HG03097 (cell line): Measurements from ENCODE around the gene C19orf25.

Experiments used
- ATAC-seq: cut with Tn5 transposase; IDR thresholded peaks from one replicate; pipeline ENCODE4 v1.9.1; 2021; ENCODE audit not compliant: unreplicated experiment, low FRiP score

The C19orf25 gene

DNA sequence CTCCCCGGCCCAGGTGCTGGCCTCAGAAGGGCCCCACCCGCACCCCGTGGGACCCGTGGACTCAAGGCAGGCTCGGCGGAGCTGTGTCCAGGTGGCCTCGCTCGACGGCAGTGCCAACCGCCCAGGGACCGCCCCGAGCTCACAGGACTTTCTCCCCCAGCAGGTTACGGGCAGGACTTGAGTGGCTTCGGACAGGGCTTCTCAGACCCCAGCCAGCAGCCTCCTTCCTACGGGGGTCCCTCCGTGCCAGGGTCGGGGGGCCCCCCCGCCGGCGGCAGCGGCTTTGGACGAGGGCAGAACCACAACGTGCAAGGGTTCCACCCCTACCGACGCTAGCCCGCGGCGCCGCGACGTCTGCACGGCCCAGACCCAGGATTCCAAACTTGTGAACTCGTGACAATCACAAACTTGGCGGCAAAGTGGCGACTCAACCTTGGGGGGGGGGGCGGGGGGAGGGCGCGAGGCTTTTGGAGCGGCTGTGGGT is 44.4 kb downstream of the C19orf25 start:
- no peak for ATAC-seq

DNA sequence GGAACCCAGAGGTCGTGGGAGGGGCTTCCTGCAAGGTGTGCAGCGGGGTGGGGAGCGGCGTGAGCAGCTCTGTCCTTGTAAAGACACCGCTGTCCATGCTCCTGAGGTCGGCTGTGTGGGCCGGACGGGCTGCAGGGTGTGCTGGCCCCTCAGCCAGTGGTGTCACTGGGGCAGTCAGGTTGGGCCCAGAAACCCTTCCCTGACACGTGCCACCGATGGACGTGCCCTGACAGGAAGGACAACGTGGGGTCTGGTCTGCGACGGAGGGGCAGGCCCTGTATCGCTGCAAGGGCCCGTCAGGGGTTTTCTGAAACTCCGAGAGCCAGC is 45.0 kb downstream of the C19orf25 start:
- no peak for ATAC-seq

DNA sequence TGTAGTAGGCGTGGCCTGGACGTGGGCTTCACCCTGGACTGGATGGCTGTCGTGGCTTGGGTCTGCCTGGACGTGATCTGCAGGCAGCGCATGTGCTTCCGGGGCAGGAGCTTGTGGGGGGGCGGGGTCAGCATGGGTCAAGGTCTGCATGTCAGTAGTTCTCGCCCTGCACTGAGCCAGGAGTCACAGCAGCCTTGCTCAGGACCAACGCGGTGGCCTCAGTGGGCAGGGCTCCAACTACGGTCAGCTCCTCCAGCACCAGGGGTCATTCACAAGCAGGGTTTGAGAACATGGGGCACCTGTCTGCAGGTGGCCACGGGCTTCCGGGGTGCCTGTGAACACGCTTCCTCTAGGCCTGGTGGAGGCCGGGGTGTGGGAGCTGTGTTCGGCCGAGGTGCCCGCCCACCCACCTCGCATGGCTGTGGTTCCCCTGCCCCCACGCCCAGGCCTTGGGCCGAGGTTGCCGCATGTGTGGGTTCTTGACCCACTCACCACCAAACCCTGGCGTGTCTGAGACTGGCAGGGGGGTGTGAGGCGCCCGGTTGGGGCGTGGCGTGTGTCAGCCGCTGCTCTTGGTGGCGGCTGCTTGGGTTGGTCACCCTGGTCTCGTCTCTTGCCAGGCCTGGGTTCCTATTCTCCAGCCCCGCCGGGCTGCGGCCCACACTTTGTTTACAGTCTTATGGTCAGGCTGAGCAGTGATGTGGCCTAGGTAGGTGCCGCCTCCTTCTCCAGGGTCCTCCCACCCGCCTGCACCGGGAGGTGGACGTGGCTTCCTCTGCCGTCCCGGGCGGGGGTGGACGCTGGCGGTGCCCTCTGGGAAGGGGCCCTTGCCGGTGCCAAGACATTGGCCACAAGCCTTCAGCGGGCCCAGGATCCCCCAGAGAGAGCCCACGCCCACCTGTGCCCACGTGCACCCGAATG is 45.6 kb downstream of the C19orf25 start:
- ATAC-seq, result no peak

DNA sequence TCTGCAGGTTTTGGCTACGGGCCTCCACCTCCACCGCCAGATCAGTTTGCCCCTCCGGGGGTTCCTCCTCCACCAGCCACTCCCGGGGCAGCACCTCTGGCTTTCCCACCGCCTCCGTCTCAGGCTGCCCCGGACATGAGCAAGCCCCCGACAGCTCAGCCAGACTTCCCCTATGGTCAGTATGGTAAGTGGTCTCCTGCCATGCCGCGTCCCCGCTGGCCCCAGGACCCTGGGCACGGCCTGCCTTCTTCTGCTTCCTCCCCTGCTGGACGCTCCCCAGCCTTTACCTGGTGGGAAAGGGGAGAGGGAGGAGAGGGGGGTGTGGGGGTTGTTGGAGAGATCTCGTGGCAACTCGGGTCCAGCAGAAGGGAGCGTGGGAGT is 46.5 kb downstream of the C19orf25 start:
- ATAC-seq, result no peak

DNA sequence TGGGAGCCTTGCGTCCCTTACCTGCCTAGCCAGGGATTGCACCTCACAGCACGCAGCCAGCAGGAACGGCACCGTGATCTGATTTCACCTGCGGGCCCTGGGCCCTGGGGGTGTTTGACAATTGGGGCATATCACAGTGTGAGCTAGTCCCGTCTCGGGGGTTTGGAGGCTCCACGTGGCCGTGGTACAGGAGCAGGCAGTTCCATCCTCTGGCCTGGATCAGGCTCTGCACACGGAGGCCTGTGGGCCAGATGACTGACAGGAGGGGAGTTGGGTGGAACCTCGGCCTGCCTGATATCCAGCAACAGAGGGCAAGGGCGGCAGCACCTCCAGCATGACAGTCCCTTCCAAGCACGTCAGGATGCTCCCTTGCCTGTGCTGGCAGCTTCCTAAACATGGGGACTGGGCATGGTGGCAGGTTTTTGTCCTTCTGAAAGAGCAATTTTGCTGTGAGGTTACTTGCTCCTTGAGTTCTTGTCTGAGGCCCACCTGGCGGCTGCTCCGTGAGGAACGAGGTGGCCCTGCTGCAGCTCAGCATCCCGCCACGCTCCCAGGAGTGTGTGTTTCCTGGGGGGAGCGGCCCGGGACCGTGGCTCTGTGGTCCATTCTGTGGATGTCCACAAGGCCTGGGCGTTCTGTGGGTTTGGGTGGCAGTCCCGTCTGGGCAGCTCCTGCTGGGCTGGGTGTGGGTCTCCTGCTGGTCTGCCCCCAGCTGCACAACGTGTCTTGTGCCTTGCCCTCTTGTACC is 47.1 kb downstream of the C19orf25 start:
- ATAC-seq, result no peak

DNA sequence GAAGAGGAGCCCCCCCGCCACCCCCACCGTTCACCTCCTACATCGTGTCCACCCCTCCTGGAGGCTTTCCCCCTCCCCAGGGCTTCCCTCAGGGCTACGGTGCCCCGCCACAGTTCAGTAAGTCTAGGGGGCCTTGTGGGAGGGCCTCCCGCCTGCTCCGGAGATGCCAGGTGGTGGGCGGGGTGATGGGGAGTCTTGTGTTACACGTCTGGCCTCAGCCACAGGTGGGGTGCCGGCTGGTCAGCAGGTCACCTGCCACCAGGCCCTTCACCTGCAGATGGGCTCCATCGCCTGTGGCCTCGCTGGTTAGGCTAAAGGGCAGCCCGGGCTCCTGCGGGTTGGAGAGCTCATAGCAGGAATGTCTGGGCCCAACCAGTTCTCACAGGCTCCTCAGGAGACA is 48.8 kb downstream of the C19orf25 start:
- no peak for ATAC-seq

DNA sequence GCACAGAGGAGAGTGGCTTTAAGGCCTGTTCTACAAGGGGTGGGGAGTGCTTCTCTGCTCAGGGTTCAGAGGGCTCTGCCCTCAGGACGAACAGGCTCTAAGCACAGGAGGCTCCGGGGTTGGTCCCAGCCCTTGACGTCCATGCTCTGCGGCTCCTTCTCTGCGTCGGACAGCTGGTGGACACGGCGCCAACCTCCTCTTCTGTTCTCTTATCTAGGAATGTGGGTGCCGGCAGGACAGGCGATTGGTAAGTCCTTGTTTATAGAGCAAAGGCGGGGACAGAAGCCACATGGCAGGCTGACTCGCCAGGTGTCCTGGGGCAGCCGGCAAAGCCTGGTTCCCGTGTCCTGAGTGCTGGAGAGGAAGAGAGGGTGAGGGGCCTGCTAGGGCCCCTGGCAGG is 49.3 kb downstream of the C19orf25 start:
- ATAC-seq, result no peak

DNA sequence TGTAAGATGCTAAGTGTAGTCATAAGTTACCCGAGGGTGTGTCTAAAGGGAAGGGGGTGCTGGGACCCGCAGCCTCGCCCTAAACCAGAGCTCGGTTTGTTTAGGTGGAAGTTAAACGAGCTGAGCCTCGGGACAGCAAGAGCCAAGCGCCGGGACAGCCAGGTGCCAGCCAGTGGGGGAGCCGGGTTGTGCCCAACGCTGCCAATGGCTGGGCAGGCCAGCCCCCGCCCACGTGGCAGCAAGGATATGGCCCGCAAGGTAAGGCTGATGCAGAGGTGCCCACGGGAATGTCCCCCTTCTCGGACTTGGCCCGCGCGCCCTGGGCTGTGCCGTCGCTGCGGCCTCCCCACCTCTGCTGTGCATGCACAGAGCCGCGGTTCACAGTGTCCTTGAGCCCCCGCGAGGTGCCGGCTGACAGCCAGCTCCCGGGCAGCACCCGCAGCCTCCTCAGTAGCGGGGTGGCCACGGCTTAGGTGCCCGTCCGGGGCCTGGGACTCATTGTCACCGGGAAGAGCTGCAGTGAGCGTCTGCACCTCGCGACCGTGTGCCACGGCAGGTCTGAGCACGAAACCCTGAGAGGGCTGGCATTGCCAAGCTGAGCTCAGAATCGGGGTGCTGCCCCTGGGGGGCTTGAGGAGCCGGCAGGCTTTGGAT is 50.1 kb downstream of the C19orf25 start:
- no peak for ATAC-seq

DNA sequence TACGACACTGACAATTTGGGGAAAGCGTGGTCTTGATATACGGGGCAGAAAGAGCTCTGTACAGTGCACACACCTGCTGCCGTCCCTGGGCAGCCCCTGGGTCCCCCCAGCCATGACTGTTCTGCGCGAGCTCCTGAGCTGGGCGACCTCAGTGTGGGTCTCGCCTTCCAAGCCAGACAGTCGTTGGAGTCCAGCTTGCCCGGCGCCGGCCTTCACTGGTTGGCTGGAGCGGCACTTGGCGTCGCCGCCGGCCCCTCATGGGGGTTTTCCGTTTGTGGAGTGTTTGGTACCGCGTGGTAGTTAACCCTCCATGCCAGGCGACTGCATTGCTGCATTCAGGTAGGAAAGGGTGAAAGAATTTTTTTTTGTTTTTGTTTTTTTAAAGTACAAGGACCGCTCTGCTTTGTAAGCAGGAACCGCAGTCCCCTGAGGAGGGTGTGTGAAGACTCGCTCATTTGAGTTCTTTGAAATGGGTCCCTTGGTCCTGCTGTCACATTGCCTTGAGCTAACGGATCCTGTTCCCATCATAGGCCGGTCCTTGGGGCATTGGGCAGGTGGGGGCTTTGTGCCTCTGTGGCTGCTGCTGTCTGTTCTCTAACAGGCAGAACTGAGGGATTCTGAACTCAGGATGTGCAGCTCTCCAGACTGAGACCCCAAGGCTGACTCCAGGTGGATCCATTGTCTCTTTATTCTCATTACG is 51.6 kb downstream of the C19orf25 start:
- ATAC-seq, result no peak

DNA sequence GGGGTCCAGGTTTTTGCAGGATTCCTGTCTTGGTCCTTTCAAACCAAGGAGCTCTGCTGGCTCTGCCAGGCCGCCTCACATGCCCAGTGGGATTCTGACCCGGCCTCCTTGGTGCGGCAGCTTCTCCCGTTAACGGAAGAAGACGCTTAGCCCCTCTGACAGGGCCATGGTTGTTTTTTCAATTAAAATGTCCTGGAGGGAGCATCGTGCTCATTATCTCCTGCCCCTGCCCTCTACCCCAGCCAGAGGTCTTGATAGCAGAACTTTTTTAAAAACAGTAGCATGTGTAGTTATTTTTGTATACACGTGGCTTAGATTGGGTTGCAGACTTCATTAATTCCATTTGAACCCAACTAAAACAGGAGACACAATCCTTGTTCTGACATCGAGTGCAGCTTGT is 52.3 kb downstream of the C19orf25 start:
- no peak for ATAC-seq

DNA sequence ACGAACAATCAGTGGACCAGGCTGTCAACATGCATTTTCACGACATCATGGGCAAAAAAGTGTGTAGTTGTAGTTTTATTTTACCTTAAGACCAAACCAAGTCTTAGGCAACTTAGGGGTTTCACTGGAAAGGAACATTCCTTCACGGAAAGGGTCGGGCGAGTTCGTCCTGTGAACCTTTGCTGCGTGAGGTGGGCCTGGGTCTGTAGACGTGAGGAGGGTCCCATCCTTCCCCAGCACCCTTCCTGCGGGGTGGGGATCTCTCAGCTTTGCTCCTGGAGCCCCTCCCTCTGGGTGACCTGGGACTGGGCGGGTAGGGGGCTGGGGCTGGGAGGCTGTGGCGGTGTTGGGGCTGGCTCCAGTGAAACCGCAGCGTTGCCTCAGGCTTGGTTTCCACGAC is 53.1 kb downstream of the C19orf25 start:
- ATAC-seq, result no peak

DNA sequence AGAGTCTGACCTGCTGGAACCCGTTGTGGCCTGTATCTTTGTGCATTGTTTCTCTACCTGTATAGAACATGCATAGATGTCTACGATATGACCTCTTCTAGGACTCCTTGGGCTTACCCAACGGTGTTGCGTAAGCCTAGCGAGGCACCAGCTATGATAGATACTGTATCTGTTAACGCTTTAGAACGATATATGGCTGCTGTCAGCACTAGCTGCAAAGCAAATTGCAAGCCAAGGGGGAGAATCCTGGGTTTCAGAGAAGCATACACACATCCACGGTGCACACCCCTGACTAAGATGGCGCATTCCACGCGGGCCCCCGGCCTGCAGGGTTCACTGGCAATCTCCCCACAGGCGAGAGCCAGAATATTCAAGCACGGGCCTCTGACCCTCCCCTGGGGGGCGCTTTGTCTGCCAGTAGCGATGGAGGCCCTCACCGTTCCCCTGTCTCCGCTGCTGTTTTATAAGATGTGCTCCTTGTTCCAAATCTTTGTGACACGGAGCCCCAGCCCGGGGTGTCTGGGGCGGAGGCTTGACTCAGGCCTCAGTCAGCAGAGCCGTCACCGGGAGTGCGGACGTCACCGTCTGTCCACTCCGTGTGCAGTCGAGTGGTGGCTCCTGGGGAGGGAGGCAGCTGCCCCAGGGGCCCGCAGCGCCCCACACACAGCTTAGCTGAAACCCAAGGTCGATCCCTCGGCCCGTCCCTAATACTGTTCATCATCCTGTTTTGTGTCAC is 53.7 kb downstream of the C19orf25 start:
- no peak for ATAC-seq

DNA sequence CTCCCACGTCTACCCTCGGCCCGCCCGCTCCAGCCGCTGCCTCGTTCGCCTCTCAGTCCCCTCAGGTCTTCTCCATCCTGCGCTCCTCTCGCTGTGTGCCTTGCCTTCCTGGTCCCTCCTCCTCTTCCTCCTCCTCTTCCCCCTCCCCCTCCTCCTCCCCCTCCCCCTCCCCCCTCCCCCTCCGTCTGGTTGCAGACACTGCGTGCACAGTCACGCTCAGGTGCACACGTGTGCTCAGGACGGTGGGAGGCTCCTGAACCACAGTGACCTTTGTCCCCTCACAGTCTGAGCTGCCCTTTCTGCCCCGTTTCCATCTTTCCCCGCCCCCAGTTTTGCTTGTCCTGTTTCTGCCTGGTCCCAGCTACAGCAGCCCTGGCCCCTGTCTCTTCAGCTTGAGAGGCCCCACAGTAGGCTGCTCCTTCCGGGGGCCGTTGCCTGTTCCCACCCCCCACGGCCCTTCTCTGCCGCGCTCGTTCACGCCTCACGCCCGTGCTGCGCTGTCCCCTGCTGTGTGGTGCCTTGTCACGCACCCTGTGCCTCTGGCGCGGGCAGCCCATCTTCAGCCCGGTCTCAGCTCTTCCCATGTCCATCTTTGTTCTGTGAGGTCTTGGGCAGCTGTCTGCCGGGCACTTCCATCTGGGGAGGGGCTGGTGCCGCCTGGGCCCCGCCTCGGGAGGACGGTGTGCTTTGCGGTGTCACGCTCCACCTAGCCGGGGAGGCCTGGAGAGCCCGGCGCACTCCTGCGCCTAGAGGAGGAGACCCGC is 54.6 kb downstream of the C19orf25 start:
- ATAC-seq, result no peak

DNA sequence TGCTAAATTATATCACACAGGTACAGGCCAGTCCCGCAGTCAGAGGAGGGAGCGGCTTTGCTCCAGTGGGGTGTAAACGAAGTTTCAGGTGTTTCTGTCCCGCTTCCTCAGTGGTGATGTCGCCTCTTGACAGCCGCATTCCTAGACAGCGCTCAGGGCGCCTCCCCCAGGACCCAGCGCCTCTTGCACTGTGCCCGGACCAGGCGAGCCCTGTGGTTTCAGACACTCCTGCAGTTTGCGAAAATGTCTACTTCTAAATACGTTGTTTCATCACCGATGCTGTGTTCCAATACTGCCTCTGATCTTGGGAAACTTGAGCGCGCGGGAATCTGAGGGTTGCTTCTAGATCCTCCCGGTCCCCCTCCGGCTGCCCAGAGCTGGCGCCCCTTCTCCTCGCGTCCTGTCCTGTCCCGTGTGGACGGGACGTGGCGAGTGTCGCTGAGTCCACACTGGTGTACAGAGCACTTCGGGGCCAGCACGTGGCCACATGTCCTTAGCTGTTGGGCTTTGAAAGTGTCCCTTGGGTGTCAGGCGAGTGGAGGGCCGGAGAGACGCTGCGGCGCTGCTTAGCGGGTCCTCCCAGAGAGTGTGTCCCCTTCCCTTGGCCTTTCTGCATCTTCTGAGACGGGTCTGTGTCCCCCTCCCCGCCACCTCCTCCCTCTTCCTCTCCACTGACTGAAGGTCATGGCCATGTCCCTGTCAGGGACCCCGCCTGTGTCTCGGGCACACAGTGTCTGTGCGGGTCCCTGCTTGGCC is 55.4 kb downstream of the C19orf25 start:
- ATAC-seq, result no peak
